GM19025 (cell line): ENCODE results near the gene KIF19.
"Not testable (repeated sequence)": the region's sequence is repeated elsewhere in the genome, so short reads cannot be mapped to it uniquely, and the experiment has no call there.

ENCODE experiments used
- ATAC-seq: cut with Tn5 transposase; IDR thresholded peaks from one replicate; pipeline ENCODE4 v1.9.1; 2021; ENCODE audit warnings: mild to moderate bottlenecking, low read depth, moderate library complexity; ENCODE audit not compliant: unreplicated experiment

Gene KIF19

DNA sequence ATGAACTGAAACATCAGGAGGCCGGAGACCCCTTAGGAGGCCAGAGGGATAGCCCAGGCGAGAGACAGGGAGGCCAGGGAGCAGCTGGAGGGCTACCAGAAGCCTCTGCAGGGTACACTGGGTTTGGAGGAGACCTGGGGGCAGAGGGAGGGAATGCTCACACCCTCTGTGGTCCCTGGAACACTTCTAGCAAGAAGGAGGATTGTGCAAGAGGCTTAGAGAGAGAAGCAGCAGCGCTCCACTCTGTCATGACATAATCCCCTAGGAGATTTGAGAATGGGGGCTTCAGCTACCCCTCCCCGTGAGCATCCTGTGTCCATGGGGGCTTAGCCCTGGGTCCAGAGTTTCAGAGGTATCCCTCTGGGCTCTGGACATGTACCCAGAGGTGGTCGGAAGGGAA, 57.1 kb downstream of the KIF19 start:
- no peak for ATAC-seq

DNA sequence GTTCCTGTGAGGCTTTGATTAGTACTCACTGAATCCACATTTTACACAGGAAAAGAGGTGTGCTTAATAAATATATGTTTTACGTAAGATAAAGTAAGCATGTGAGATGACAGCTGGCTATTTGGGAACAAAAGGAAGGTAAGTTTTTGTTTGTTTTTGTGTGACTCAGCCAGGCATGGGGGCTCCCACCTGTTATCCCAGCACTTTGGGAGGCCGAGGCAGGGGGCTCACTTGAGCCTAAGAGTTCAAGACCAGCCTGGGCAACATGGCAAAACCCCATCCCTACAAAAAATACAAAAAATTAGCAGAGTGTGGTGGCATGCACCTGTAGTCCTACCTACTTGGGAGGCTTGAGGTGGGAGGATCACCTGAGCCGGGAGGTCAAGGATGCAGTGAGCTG, 59.2 kb downstream of the KIF19 start:
- ATAC-seq = no peak

DNA sequence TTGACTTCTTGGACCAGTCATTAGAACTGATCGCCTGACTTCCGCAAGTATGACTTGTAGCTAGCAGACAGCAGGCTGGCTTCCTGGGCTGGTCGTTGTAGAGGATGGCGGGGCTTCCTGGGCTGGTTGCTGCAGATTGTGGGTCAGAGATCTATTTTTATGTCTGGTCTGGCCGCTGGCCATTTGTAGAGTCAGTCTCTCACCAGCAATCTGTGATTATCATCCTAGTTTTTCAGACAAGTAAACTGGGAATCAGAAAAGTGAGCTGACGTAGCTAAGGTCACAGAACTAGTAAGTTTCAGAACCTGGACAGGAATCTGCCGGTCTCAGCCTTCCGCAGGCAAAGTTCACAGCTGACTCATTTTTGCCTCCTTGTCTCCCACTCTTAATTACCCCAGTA, 60.4 kb downstream of the KIF19 start:
- no peak for ATAC-seq

DNA sequence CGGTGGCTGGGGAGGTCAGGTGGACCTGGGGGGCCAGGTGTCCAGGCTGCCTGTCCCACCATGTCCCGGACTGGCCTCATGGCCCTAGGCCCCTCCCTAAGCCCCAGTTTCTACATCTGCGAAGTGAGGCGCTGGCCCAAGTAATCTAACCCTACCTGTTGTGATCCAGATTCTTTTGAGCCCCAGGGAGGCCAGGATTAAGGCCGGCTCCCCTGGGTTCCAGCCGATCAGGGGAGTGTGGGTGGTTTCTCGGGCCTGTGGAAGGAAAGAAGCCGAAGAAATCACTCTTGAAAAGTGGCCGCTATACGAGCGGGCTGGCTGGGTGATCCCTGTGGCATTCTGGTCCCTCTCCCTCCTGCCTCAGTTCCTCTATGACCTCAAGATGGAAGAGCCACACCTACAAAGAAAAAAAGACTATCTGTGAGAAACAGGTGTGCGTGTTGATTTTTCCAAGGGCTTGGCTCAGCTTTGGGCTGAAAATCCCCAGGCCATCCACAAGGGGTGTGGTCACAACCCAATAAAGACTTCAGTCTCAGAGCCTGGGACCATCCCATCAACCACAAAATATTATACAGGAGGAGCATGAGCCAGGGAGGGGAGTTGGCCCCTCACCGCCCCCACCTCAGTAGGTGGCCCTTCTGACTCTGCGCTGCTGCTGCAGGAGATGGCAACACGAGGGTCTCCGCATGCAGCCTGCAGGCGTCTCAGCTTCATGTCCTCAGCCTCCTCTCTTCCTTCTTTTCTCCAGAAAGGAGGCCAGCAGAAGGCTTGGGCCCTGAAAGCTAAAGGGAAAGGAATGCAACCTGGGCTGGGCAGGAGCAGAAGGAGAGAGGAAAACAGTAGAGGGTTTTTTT, 61.6 kb downstream of the KIF19 start:
- no peak for ATAC-seq

DNA sequence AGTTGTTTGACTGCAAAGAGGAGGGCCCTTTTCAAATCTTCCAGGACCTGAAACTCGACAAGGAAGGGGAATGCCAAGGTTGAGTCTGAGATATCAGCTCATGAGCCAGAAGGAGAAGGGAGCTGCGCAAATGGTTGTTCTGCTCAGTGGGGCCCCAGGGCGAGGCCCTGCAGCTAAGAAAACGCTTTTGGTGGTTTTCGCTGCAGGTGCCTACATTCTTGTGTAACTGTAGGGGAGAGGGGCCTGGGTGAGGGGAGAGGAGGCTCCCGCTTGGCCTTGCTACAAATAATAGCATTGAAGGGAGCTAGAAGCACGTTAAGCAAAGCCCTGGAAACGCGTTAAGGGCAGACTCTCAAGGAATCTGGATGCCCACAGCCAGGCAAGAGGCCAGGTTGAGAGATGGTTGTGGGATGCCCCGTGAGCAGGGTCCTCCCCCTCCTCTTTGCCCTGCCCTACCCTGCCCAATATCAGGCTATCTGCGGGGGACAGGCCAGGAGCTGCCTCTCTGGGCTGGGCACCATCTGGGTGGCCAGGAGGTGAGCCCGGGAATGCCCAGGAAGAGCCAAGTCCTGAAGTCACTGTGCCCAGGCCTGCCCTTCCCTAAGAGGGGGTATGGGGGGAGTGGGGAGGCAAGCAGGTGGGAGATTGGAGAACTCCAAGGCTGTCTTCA, 63.2 kb downstream of the KIF19 start:
- ATAC-seq = no peak

DNA sequence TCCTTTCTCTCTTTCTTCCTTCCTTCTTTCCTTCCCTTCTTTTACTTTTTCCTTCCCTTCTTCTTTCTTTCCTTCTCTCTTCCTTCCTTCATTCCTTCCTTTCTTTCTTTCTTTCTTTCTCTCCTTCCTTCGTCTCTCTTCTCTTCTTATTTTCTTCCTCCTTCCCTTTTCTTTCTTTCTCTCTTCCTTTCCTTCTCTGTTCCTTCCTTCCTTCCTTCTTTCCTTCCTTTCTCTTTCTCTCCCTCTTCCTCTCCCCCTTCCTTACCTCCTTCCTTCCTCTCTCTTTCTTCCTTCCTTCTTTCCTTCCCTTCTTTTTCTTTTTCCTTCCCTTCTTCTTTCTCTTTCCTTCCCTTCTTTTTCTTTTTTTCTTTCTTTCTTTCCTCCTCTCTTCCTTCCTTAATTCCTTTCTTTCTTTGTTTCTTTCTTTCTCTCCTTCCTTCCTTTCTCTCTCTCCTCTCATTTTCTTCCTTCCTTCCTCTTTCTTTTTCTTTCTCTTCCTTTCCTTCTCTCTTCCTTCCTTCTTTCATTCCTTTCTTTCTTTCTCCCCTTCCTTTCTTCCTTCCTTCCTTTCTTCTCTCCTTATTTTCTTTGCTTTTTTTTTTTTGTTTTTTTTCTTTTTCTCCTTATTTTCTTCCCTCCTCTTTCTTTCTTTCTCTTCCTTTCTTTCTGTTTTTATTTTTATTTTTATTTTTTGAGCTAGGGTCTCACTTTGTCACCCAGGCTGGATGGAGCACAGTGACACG, 64.1 kb downstream of the KIF19 start:
- ATAC-seq = no peak

DNA sequence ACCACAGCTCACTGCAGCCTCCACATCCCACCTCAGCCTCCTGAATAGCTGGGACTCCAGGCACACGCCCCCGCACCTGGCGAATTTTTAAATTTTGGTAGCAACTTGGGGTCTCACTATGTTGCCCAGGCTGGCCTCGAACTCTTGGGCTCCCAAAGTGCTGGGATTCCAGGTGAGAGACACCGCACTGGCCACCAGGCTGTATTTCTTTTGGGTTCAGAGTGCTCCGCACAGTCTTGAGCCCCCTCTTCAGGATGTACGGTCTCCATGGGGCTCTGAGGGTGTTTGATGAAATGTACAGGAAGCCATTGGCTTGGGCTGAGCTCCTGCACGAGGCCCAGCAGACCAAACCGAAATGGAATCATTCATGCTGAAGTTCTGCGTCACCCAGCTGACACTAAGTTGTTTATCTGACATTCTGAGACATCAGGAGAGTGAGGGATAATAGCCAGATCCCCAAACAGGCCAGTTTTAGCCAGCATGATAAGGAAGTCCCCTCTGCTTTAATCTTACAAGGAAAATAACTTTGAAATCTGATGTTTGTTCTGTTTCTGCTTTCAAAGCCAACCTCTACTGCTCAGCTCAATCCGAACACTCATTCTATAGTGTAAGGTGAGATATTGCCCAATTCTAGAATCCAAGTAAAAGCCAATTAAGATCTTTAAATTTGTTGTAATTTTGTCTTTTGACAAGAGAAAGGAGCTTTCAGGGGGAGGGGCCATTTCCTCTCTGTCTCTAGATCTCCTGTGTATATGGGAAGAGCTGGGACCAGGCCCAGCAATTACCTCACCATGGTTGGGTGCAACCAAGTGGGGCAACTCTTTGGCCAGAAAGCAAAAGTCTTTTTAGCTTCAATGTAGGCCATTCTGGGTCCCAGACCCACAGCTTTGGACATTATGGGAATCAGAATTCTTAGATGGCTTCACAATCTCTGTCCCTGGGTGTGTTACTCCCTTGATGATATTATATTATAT, 64.9 kb downstream of the KIF19 start:
- ATAC-seq = no peak

DNA sequence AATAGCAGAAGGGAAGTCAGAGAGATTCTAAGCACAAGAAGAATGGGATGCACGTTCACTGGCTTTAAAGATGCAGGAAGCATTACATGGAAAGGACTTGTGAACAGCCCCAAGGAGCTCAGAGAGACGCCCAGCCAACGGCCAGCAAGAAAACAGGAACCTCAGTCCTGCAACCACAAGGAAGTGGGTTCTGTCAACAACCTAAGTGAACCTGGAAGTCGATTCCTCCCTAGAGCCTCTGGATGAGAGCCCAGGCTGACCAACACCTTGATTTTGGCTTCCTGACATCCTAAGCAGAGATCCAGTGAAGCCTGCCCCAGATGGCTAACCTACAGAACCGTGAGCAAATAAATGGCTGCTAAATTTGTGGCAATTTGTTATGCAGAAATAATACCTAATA, 65.7 kb downstream of the KIF19 start:
- ATAC-seq = no peak

DNA sequence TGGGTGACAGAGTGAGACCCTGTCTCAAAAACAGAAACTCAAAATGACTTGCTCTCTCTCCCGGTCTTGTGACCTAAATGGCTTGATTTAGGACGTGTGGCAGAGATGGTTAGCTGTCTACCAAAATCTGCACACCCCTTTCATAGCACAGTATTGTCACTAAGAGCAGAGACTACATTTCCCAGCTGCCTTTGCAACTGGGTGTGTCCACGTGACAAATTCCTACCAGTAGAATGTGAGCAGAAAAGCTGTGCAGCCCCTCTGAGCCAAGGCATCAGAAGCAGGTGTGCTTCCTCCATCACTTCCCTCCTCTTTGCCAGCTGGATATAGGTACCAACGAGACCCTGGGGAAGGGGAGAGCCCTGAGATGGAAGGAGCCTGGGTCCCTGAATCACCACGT, 66.8 kb downstream of the KIF19 start:
- no peak for ATAC-seq

DNA sequence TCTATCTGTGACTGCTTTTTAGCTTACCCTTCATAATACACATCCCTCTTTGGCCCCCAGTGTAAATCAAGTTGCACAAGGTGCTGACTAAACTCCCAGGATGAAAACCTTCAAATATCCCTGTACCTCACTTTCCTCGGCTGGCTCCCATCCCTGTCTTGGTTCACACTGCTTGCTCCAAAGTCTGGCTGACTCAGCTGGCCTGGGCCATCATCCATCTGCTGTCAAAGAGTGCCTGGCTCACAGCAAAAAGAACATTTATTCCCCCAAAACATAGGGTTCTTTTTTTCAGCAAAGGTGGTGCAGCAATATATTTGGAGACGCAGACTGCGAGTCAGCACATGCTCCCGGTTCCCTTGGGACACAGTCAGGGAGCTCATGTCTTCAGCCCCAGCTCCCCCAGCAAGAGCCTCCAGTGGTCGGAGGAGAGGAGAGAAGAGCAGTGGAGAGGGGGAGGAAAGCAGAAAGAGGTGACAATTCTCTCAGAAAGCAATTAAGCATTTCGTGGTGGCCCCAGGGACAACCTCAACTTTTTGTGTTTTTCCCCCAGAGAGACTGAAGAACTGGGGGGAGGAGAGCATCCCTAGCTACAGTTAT, 67.4 kb downstream of the KIF19 start:
- ATAC-seq = no peak

DNA sequence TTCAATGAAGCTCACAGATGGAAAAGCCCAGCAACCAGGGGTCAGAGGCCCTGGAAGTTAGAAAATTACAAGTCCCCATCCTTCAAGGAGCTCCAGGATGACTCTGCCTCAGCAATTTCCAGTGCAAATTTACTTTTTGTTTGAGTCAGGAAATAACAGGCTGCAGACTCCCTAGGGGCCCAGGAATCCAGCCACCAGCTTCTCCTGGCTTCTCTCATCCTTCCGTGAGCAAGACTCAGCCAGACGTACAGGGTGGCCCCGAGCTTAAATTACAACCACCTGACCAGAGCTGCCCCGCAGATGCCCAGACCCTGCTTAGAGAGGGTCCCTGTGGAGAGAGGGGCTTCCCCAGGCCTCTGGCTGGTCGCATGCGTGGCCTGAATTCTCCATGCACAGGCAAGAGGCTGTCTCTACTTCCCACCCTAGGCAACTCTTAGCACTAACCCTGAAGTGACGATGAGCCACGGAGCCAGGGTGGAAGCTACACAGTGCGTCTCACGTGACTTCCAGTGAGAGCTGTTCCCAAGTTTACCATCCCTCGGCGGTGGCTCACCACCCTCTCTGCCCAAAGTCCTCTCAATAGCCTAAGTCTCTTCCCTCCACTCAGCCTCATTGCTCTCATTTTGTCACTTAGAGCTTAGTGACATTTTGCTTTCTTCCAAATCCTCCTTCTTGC, 68.4 kb downstream of the KIF19 start:
- ATAC-seq = no peak

DNA sequence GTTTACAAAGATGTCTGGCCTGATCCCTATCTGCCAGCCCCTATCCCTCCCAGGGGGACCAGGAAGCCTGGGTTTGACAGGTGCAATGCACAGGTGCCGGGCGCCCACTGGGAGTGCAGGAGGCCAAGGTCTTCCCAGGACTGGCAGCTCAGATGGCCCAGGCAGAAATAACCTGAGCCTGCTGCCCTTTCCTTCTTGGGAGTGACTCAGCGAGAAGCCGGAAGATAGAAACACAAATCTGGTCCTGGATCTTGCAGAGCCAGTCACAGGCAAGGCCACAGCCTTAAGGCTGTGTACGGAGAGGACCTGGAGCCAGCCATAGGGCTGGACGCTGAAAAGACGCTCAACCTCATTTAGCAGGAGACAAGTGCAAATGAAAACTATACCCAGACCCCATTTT, 69.0 kb downstream of the KIF19 start:
- ATAC-seq = no peak

DNA sequence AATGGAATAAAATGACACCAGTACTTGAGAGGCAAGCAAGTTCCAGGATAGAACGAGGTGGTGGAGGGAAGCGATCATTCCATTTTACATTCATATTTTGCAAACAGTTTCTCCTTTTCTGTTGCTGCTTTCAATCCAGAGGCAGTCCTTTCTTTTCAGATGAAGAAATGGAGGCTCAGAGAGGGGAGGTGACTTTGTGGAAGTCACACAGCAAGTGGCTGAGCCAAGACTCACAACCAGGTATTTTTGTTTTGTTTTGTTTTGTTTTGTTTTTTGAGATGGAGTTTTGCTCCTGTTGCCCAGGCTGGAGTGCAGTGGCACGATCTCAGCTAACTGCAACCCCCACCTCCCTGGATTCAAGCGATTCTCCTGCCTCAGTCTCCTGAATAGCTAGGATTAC, 70.5 kb downstream of the KIF19 start:
- no peak for ATAC-seq

DNA sequence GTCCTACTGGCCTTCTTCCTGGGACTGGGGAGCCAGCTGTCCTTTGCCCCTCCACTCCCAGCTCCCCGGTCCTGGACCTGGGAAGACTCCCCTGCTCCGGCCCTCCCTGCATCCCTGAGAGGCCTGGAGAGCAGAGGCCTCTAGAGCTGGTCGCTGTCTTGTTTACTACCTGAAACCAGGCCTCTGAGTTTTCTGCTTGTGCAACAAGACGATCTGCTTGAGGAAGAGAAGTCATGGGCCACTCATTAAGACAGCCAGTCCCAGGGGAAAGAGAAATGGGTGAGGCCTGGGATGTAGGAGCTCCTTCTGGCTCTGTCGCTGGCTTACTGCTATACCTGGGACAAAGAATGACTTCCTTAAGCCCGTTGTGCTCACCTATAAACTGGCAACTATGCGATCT, 76.0 kb downstream of the KIF19 start:
- no peak for ATAC-seq

DNA sequence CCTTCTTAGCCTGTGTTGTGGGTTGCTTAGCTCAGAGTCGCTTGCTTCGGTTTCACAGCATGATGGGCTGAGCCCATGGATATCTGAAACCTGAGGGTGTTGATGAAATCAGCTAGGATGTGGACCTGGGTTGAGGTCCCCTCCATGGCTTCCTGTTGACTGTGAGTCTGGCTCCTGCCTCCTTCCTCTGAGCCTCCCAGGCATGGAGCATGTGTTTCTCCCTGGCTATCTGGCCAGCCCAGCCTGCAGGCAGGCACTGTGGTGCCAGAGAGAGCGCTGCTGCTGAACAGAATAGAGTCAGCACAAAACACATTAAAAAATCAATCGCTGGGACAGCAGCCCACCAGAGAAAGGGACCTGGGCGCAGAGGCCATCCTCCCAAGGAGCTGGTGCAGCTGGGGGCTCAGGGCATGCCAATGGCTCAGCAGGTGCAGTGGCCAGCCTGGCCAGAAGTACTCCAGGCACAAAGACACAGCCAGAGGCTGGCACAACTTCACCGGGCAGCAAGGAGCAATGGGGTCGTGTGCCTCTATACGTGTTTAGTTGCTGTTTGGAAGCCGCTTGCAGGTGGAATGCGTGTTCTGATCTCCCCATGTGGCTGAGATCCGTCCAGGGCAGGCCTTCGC, 77.6 kb downstream of the KIF19 start:
- ATAC-seq = no peak

DNA sequence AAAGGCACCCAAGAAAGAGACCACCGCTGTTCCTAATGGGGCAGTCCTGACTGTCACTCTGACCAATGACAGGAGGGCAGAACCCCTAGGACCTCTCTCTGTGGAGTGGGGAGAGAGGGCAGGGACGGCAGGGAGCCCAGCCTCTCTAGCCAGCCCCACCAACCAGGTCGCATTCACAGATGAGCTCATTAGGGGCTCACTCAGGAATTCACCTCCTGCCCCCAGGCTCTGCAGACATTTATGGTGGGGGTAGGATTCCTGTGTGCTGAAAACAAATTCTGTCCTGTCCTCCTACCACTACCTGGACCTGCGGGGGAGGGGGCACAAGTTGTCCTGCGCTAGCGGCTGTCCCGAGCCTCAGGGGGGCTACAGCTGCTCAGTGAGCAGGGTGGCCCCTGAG, 78.2 kb downstream of the KIF19 start:
- ATAC-seq = no peak

DNA sequence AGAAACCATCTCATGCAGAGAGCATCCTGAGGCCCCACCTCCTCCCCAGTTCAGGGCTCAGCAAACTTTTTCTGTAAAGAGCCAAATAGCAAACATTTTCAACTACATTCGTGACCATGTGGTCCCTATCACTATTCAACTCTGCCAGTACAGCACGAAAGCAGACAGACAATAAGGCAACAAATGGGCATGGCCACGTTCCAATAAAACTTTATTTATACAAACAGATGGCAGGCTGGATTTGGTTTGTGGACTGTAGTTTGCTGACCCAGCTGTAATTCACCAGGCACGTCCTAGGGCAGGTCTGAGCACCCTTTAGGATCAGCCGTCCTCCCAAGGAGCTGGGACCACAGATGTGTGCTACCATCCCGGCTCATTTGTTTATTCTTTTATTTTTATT, 78.8 kb downstream of the KIF19 start:
- no peak for ATAC-seq

DNA sequence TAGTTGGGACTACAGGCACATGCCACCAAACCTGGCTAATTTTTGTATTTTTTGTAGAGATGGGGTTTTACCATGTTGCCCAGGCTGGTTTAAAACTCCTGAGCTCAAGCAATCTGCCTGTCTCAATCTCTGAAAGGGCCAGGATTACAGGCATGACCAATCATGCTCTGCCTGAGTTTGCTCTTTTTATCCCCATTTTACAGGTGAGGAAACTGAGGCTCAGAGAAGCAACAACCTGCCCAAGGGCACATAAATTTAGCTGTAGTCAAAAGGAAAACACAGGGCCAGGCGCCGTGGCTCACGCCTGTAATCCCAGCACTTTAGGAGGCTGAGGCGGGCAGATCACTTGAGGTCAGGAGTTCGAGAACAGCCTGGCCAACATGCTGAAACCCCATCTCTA, 79.3 kb downstream of the KIF19 start:
- not testable (repeated sequence) for ATAC-seq
